Epithelial cell of esophagus (primary cell): ENCODE measurements around the gene OSBPL3.

Source experiments
- DNase-seq: peaks from one replicate; pipeline ENCODE4 v3.0.0; 2010; ENCODE audit warnings: low read depth
- H3K4me3 ChIP-seq: 2 replicates; pipeline ENCODE4 v1.5.1; 2011; ENCODE audit warnings: mild to moderate bottlenecking, low read length, control low read depth
- TF ChIP-seq, protein P1 (sequence below): IDR thresholded peaks from 2 replicates; pipeline ENCODE4 v1.5.1; 2011; ENCODE audit warnings: low read depth, mild to moderate bottlenecking, low read length, control low read depth, inconsistent platforms; ENCODE audit not compliant: insufficient read depth; ENCODE audit errors: missing control alignments

Gene OSBPL3

DNA sequence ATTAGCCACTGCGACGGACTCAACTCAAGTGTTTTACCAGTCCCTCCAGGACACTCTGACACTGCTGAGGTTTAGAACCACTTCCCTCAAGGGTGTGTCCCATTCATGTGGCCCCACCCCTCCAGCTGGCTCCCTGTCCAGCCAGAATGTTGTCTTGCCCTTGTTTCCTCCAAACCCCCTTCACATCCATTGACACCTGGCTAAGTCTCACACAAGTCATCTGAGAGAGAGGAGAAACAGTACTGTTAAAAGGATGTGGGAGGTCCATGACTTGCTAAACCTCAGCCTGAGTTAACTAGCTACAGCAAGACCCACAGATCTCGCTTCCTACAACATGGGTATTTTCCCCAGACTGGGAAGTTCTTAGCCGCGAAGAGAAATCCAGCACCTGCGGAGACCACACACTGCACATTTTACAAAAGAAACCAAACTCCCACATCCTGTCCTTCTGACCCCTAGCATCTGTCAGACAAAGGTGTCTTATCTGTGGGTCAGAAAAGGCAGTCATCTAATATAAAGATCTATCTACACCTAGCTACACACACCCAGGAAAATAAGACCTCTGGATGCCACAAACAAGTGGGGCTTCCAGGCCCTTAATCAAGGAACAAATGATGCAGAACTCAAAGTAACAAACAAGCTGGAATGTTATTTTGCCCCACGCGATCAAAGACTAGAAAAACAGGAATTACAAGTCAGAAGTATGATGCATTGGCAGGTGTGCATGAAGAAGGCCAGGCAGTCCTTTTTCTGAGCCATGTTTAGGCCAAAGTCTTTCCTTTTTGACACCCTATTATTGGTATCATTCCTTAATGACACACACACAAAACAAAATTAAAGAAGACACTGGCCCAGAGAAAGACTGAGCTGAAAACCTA lies 13.9 kb downstream of the OSBPL3 start:
- DNase-seq: peak; percentile 87
- TF ChIP-seq, protein P1, sequence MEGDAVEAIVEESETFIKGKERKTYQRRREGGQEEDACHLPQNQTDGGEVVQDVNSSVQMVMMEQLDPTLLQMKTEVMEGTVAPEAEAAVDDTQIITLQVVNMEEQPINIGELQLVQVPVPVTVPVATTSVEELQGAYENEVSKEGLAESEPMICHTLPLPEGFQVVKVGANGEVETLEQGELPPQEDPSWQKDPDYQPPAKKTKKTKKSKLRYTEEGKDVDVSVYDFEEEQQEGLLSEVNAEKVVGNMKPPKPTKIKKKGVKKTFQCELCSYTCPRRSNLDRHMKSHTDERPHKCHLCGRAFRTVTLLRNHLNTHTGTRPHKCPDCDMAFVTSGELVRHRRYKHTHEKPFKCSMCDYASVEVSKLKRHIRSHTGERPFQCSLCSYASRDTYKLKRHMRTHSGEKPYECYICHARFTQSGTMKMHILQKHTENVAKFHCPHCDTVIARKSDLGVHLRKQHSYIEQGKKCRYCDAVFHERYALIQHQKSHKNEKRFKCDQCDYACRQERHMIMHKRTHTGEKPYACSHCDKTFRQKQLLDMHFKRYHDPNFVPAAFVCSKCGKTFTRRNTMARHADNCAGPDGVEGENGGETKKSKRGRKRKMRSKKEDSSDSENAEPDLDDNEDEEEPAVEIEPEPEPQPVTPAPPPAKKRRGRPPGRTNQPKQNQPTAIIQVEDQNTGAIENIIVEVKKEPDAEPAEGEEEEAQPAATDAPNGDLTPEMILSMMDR: no peak
- no peak overlapping the region for H3K4me3 ChIP-seq

DNA sequence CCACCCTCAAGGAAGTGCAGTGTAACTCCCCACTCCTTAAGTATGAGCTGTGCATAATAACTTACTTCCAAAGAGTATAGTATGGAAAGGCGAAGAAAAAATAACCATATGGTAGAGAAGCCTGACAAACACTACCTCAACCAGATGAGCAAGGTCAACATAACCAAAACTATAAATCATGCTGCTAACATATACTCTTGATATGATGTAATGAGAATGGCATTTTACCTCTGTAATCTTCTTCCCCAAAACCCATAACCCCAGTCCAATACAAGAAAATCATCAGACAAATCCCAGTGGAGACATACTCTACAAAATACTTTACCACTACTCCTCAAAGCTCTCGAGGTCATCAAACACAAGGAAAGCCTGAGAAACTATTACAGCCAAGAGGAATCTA lies 15.8 kb downstream of the OSBPL3 start:
- H3K4me3 ChIP-seq: no peak overlapping the region
- peak; percentile 17 for DNase-seq
- TF ChIP-seq, protein P1: no peak

DNA sequence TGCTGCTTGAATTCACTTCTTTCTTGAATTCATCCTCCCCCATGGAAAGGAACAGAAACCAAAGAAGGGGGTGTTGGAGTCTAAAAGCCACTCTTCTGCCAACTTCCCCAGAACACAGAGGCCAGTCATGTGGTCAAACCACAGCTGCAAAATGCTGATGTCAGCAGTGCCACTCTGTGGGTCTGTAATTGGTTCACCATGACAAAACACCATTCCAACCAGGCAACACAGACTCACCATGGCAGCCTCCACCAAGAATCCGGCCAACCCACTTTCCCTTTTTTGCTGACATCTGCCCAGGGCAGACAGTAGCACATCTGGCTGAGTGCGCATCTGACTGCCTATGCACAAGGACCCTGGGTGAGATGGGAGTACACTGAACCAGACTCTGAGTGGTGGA lies 16.8 kb downstream of the OSBPL3 start:
- no peak for DNase-seq
- no peak overlapping the region for H3K4me3 ChIP-seq
- TF ChIP-seq, protein P1: no peak

DNA sequence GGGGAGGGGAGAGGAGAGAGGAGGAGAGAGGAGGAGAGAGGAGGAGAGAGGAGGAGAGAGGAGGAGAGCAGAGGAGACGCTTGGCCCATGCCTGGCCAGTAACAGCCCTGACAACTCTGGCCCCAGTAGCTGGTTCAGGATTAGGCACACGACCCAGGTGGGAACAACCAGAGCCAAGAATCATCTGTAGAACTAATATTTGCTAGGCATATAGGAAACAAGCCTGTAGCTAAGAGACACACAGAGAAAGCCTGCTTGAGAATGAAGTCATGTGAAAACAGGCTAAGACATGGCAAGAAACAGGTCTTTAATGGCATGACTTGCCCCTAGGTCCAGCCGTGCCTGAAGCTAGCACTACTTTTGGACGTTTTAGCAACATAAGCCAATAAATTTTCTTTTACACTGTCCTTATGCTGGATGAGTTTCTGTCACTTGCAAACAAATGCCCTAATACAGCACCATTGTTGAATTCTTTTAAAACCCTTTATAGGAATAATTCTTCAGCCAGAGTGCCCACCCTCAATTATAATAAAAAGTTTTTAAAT lies 17.5 kb downstream of the OSBPL3 start:
- H3K4me3 ChIP-seq: no peak overlapping the region
- DNase-seq: no peak
- TF ChIP-seq, protein P1: no peak

DNA sequence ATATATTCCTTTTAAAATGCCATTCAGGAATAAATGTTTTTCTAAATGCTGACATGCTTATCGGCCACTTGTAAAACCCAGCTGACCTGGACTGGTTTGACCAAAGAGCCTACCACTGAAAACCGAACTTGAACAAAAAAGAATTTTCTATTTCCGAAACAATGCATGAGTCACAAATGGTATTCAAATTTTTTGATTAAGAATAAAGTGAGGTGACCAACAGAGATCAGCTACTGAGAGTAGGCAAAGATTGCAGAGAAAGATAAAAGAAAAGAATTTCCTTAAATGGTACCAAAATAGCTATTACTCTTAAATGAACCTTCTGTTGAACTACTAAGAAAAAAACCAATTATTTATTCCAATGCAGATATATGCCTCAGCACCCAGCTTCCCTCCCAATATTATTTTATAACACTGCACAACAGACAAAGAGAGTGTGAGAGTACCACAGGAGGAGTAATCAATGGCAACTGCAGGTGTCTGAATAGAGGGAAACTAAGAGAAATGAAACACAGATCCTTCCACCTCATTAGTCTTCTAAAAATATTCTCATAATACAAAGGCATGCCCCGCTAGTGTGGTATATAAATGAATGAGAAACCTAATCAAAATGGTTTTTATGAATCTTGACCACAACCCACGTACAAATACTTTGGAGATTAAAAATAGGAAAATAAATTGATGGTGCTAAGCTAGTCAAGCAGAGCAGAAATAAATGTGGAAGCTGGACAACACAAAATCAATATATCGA lies 20.1 kb downstream of the OSBPL3 start:
- no peak for DNase-seq
- TF ChIP-seq, protein P1: no peak
- H3K4me3 ChIP-seq: no peak overlapping the region

DNA sequence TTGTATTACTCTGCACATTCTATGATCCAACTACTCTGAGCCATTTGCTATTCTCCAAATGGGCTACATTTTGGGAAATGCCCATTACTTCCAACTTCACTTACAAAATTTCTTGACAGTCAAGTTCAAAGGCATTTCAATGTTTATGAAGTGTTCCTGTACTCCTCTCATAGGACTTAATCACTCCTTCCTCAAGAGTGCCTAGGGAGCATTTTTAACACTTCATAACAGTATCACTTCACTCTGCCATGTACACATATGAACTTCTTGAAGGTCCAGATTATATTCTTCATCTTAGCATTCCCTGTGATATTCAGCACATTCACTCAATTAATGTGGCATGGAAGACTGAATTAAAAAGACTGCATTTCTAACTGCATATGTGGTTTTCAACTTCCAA lies 21.6 kb downstream of the OSBPL3 start:
- TF ChIP-seq, protein P1: no peak
- no peak overlapping the region for H3K4me3 ChIP-seq
- DNase-seq: no peak

DNA sequence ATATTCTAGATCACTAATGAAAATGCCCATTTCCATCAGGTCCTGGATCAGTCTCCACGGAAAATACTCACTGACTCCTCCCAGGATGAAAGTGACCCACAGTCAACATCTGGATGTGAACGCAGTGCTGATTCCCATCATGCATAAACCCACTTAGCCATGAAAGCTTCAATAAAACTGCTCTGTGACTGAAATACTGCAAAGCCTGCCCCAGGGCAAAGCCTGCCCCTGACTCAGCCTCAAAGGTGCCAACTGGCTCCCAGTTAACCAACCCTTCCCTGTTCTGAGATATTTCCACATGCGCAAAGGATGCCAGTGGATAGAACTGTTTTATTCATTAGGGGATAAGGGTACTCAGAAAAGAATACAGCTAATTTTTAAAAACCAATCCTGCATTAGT lies 24.0 kb downstream of the OSBPL3 start:
- no peak overlapping the region for H3K4me3 ChIP-seq
- TF ChIP-seq, protein P1: no peak
- peak; percentile 86 for DNase-seq
